Cerebellar cortex (tissue), 1 donor: ENCODE results near the gene NFATC2.

Experiments
- DNase-seq: peaks from one replicate; pipeline ENCODE4 v3.0.0-alpha.2; 2015; ENCODE audit warnings: low spot score

The NFATC2 gene

DNA sequence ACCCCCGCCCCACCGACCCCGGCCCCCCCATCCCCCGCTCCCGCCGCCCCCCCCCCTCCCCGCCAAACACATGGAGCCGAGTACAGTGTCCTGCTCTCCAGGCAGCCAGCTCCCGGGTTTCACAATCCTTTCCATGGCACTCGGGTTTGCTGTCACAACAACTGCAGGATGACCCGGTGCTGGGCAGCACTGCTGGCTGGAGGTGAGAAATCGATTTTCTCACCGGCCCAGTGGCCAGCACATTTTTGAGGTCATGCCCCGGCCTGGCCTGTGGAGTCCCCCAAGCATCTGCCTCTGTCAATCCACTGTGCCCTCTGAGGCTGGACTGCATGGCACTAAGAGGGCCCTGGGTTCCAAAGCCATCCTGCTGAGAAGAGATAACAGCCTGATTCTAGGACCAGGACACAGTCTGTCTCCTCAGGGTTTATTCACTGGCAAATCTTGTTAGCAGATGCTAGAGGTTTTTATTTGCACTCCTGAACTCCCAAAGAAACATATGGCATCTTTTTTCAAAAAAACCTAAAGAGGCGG, 129.5 kb downstream of the NFATC2 start:
- DNase-seq, result peak; percentile 43

DNA sequence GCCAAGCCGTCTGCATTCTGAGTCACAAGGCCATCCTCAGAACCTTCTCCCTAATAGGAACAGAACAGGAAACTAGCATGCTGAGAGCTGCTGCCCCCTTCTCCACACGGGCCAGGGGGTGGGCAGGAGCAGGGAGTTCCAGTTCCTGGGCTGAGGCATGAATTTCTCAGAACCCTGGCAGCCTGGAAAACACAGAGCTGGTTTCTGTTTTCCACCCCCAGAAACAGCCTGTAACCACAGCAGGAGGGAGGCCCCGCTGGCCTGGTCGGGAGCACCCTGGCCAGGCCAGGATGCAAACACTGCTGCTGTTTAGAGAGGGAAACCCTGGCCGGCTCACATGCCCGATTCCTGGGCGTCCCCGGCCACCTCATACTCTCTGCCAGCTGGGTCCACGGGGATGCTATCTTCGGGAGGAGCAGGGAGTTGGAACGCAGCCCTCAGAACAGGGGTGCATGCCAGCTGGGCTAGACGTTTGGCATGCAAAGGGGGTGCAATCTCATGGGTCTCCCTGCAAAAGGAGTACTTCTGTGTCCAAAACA, 130.1 kb downstream of the NFATC2 start:
- peak; percentile 45 for DNase-seq

GRCh38 chr20:51411870-51412269, 130.6 kb downstream of the NFATC2 start:
- peak; percentile 12 for DNase-seq

DNA sequence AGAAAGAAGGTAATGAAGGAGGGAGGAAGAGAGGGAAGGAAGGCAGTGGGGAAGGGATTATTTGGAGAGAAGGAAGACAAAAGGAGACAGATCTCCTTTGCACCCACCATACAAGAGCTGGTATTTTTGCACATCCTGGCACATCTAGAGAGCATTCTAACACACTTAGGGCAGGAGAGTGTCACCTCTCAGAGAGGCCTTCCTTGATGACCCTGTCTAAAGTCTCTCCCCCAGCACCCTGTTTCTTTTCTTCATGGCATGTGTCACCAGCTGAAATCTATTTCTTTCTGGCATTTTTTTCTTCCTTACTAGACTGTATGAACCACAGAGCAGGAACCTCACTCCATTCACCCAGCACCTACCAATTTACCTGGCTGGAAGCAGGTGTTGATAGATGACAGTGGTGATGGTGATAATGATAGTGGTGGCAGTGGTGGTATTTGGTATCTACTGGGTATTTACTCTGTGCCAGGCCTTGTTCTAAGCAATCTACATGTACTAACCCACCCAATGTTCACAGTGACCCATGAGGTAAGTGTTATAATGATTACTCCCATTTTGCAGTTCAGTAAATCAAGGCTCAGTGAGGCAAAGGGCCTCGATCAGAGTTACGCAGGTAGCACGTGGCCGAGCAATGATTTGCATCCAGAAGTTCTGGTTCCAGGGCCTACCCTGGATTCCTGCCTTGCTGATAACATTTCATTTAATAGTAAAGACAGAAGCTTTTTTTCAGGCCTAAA, 131.8 kb downstream of the NFATC2 start:
- DNase-seq, result no peak

- no peak for DNase-seq
Measured at GRCh38 chr20:51409192-51409880, 133.2 kb downstream of the NFATC2 start.

- no peak for DNase-seq
Measured at GRCh38 chr20:51404297-51405060, 138.0 kb downstream of the NFATC2 start.

- DNase-seq, result no peak
Measured at GRCh38 chr20:51403466-51404220, 138.9 kb downstream of the NFATC2 start.

DNA sequence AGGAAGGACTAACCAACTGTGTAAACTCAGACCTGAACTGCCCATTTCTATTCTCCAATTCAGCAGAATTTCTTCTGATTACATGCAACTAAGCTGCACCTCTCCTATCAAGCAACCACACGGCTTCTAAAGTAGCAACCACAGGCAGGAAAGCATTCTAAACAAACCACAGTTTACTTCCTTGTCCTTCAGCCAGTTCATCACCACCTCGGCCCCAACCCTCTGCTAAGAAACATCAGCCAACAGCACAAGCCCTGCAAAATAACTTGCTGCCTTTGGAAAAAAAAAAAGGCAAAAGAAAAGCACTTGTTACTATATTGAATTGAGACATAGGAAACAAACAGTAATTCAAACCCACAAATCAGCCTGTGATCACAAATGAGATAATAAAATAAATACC, 140.3 kb downstream of the NFATC2 start:
- DNase-seq, result no peak

- no peak for DNase-seq
Measured at GRCh38 chr20:51401496-51401895, 141.0 kb downstream of the NFATC2 start.

DNA sequence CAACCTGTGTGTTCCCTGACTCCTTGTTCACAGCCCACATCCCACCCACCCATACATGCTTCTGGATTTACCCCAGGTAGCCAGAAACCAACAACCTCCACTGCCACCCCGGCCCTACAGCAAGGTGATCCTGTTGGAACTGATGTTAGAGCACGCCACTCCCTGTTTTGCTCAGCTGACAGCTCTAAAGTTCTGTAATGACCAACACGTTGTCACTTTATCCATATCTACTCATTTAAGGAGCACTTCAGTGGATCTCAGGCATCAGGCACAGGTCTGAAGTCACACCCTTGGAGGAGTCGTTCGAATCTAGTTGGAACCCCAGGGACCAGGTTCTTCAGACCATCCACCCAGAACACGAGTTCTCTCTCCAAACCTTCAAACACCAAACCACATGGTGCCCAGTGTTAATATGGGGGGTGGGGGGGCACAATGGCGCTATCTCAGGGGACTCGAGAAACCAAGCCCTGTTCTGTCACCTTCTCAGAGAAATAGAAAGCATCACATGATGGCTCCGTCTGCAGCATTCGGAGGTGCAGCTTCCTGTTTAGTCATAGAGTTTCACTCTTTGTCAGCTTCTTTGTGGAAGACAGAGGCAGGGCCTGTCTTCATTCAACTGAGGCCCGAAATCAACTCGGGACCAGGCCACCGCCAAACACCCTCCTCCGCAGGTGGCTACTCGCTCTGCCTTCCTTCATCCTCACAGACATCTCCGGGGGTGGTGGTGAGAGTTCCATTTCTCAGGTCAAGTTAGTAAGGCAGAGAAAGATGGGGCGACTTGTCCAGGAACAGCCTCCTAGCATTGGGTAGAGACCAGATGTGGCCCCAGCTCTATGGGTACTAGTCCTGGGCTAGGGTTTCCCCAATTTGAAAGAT, 142.2 kb downstream of the NFATC2 start:
- DNase-seq, result no peak

DNA sequence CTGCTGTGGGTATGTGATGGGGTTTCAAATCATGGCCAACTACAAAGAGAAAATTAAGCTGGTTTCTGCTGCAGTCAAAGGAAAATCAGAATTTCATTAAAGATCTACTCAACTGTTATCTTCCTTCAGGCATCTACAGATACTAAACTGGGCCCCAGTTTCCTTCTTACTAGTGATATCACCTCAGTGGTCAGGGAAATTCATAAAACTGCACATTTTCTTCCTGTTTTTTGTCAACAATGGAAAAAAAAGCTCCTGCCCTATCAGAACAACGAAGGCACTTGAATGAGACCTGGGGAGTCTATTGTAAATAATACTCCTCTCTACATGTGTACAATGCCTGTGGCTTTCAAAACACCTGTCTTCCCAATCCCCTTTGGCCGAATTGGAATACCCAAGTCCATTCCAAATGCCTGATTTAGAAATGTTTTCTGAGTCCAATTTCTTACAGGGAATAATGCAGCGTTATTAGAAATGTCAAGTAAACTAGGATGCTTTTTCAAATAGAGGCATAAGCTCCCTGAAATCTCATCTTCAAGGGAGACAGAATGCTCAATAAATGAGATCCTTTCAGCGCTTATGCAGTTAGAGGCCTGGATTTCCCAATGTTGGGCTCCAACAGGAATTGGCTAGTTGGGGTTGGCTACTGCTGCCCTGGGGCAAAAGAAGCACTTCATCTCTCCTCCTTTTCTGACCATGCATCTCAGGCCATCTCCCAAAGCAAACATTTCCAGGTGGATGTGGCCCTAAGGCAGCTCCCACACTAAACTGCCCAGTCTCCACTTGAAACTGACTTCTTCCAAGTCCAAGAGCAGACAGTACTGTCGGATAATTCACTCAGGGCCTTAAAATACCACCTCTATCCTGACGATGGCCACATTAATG, 143.3 kb downstream of the NFATC2 start:
- no peak for DNase-seq

DNA sequence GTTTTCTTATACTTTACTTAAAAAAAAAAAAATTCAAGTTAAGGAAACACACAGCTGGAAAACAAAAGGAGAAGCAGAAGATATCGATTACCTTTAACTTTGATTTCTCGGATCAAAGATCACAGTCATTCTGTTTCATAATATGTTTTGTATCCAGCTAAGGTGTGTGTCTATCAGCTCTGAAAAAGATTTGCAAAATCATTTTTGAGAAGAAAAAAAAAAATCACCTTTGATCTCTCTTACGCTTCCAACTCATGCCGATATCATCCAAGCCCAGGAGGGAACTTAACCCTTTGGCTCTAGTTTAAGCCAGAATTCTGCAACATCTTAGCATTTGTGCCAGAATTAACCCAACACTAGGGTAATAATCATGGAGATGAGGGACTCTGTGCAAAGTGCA, 144.0 kb downstream of the NFATC2 start:
- DNase-seq, result no peak

- no peak for DNase-seq
Measured at GRCh38 chr20:51398083-51398482, 144.4 kb downstream of the NFATC2 start.

- no peak for DNase-seq
Measured at GRCh38 chr20:51397137-51397536, 145.4 kb downstream of the NFATC2 start.

DNA sequence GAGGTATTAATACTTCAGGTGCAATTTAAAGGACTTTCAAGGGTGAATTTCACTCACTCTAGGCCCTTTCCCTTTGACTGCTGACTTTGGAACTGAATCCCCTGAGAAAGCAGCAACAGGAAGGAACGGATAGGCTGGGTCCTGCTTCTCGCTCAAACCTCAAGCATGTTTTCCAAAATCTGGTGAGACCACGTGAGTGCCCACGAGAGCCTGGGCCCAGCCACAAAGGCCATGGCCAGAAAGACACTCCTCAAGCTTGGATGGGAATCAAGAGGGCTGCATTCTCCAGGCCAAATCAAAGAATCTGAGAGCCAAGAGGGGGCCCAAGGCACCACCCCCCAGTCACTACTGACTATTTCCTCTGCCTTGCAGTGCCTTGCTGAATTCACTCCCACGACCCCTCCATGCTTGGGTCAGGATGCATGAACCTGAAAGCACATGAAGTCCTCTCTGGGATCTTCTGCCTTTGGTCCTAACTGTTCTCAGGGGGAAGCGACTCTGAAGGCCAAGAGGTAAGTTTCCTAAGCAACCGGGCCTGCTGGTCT, 146.1 kb downstream of the NFATC2 start:
- no peak for DNase-seq

GRCh38 chr20:51394706-51395105, 147.8 kb downstream of the NFATC2 start:
- no peak for DNase-seq

DNA sequence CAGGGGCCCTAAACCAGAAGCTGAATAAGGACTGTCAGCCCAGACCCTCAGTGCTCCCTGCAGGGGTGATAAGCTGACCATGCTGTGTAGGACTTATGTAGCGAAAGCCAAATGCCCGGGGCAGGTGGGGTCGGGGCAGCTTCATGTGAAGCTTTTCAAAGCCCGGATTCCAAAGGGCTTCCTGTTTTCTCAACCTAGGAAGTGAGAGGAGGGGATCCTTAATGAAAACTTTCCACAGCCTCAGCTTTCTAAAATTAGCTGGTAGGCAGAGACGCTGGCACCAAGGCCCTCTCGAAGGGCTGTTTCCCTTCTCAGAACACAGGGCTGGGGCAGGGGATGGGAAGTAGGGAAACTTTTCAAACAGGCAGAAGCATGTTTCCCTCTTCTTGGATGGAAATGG, 148.9 kb downstream of the NFATC2 start:
- DNase-seq, result no peak

- DNase-seq, result no peak
Measured at GRCh38 chr20:51392614-51393186, 149.8 kb downstream of the NFATC2 start.

DNA sequence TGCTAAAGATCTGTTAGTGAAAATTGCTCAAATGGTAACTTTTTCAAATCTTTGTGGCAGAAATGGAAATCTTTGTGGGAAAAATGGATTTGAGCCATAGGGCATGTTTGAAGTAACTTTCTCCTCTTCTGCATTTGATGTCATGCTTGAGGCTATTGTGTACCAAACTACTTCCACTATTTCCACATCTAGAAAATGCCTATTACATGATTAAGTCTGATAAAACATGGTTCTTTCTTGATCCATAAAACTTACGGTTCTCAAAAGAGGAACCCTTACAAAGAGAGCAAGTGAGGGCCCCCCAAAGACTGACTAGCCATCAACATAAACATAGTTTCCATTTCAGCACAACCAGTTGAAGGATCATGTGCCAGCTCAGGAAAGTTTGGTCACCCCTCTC, 150.6 kb downstream of the NFATC2 start:
- no peak for DNase-seq
